Measurements from ENCODE around the gene DAB2IP.

GRCh38 chr9:121765021-121765950, 113.9 kb downstream of the DAB2IP start:
- TF ChIP-seq CTCF (conservative IDR thresholded peaks at IDR 0.05 in 1 of 2, IDR thresholded peaks at IDR 0.05 in 1 of 2; ENCODE audit: low read depth in 1 of 2, low read length in 2 of 2) (no peak), EZH2 (IDR thresholded peaks at IDR 0.05; ENCODE audit: low read length, missing control alignments) (no peak)
